Measurements from ENCODE around the gene ZNF398. TPM values are rescaled to one million over a fixed set of nuclear protein-coding genes. Genes with fewer than 3 reads are reported as not detected.

The ZNF398 gene
- total and polyA plus RNA-seq, 2 of the 13 experiments (the other 11 are each of a cell fraction or from before 2014, with no cell fraction given): 3.0 to 8.9 TPM

- TF ChIP-seq KIAA2018 (CRISPR knock-in tag; IDR thresholded peaks at IDR 0.05; ENCODE audit: borderline replicate concordance) (no peak), ZNF781 (CRISPR knock-in tag; IDR thresholded peaks at IDR 0.05; ENCODE audit: borderline replicate concordance, not compliant biosample characterization) (no peak), CHD4 (IDR thresholded peaks at IDR 0.05; ENCODE audit: borderline replicate concordance, low read length) (no peak), HMGA1 (CRISPR knock-in tag; conservative IDR thresholded peaks at IDR 0.05) (no peak), TFAP4 (IDR thresholded peaks at IDR 0.05; ENCODE audit: borderline replicate concordance, low read depth) (no peak), ATRX (CRISPR knock-in tag; IDR thresholded peaks at IDR 0.05; ENCODE audit: borderline replicate concordance) (no peak)
Observed at GRCh38 chr7:149166142-149166541, 18.9 kb downstream of the ZNF398 start (continued).
